Left ventricle myocardium inferior (tissue), 1 donor: ENCODE data around the gene CYP2W1. TPM values are rescaled to one million over a fixed set of nuclear protein-coding genes. Genes with fewer than 3 reads are reported as not detected.
A peak's percentile ranks its signal among the peaks of the same experiment; 100 is the strongest.
"Not testable (repeated sequence)": the region's sequence is repeated elsewhere in the genome, so short reads cannot be mapped to it uniquely, and the experiment has no call there.

Experiments
- DNase-seq: peaks from one replicate; pipeline ENCODE4 v3.0.0-alpha.2; 2020
- H3K27ac ChIP-seq: fragments of 200-600 bp; replicated peaks from 2 replicates; pipeline ENCODE4 v1.8.0; 2021
- H3K27me3 ChIP-seq: fragments of 200-600 bp; 2 replicates; pipeline ENCODE4 v1.8.0; 2021; ENCODE audit warnings: low read depth
- H3K36me3 ChIP-seq: fragments of 200-600 bp; 2 replicates; pipeline ENCODE4 v1.8.0; 2021
- H3K4me1 ChIP-seq: fragments of 200-600 bp; 2 replicates; pipeline ENCODE4 v1.8.0; 2021
- H3K4me3 ChIP-seq: fragments of 200-600 bp; 2 replicates; pipeline ENCODE4 v1.8.0; 2021; ENCODE audit warnings: mild to moderate bottlenecking, moderate library complexity
- H3K9me3 ChIP-seq: fragments of 200-600 bp; replicated peaks from 2 replicates; pipeline ENCODE4 v1.8.0; 2021
- CTCF ChIP-seq: fragments of 200-600 bp; IDR thresholded peaks from 2 replicates; pipeline ENCODE4 v1.8.0; 2021; ENCODE audit warnings: antibody characterized with exemption, mild to moderate bottlenecking, borderline replicate concordance
- intact Hi-C: fragments of 100-400 bp; cut with micrococcal nuclease; formaldehyde crosslinking; loops from one replicate; pipeline ENCODE4 v1.11.0; 2022
- total RNA-seq: library from RNA; stranded (reverse); fragmentation: NEBNext Ultra II Directional; extraction: Animal tissue kit (Norgen Biotek cat#: 25700); gene quantifications from one replicate; pipeline ENCODE4 v1.2.1, GENCODE V29; 2021
- donor health status: DM: no; HTN: yes; CAD: no; lungs with severe emphysema.

Gene CYP2W1
- total RNA-seq, 1 donor from 2014 or later = not detected

- Histone ChIP-seq H3K27ac (no peak overlapping the region), H3K4me1 (peaks cover 24% of the 10 kb centered on the region), H3K36me3 (no peaks in the 10 kb centered on the region), H3K9me3 (no peaks in the 10 kb centered on the region), H3K27me3 (peaks cover 26% of the 10 kb centered on the region), H3K4me3 (no peak overlapping the region)
- peak; percentile 2 for DNase-seq
- TF ChIP-seq CTCF = no peak
- intact Hi-C loops = no loop called here
Observed at GRCh38 chr7:959271-959670, 23.7 kb upstream of the CYP2W1 start.

- H3K9me3 ChIP-seq, H3K36me3 ChIP-seq, H3K4me3 ChIP-seq, intact Hi-C loops, H3K27ac ChIP-seq, DNase-seq: not testable (repeated sequence)
- H3K4me1 ChIP-seq = peaks cover 29% of the 10 kb centered on the region
- peaks cover 24% of the 10 kb centered on the region for H3K27me3 ChIP-seq
Observed at GRCh38 chr7:959740-960139, 23.2 kb upstream of the CYP2W1 start.

GRCh38 chr7:960269-960871, 22.6 kb upstream of the CYP2W1 start:
- peak; percentile 19 for DNase-seq
- Histone ChIP-seq H3K9me3 (no peaks in the 10 kb centered on the region), H3K27me3 (peaks cover 18% of the 10 kb centered on the region), H3K4me1 (peaks cover 35% of the 10 kb centered on the region), H3K27ac (no peak overlapping the region), H3K4me3 (no peak overlapping the region), H3K36me3 (no peaks in the 10 kb centered on the region)
- intact Hi-C loops = no loop called here
- no peak for TF ChIP-seq CTCF

GRCh38 chr7:960972-961371, 22.0 kb upstream of the CYP2W1 start:
- intact Hi-C loops, H3K9me3 ChIP-seq, H3K27ac ChIP-seq, H3K36me3 ChIP-seq, H3K4me3 ChIP-seq: not testable (repeated sequence)
- peak; percentile 11 for DNase-seq
- peaks cover 14% of the 10 kb centered on the region for H3K27me3 ChIP-seq
- H3K4me1 ChIP-seq = peaks cover 41% of the 10 kb centered on the region

GRCh38 chr7:961546-962400, 21.2 kb upstream of the CYP2W1 start:
- Histone ChIP-seq H3K36me3 (no peaks in the 10 kb centered on the region), H3K4me1 (peaks cover 47% of the 10 kb centered on the region), H3K9me3 (no peaks in the 10 kb centered on the region), H3K4me3 (no peak overlapping the region), H3K27me3 (peaks cover 12% of the 10 kb centered on the region), H3K27ac (no peak overlapping the region)
- no peak for TF ChIP-seq CTCF
- intact Hi-C loops = no loop called here
- DNase-seq = peak; percentile 3

- Histone ChIP-seq H3K4me1 (peaks cover 53% of the 10 kb centered on the region), H3K9me3 (no peaks in the 10 kb centered on the region), H3K27ac (no peak overlapping the region), H3K4me3 (no peak overlapping the region), H3K36me3 (peaks cover 6% of the 10 kb centered on the region), H3K27me3 (peaks cover 4% of the 10 kb centered on the region)
- peak; percentile 8 for DNase-seq
- intact Hi-C loops = no loop called here
- TF ChIP-seq CTCF = no peak
Observed at GRCh38 chr7:962401-963081, 20.4 kb upstream of the CYP2W1 start.
